Stimulated activated CD8-positive, alpha-beta memory T cell treated with anti-CD3 and anti-CD28 coated beads, Interleukin-7, amount 100 ng/mL, for 4 hours (primary cell): ENCODE results near the gene PTGER2.

Experiments
- DNase-seq, 2 donors: peaks; one replicate each; pipeline ENCODE4 v3.0.0-alpha.2; 2020; ENCODE audit warnings: low read depth in 2 of 2

The PTGER2 gene

GRCh38 chr14:52313903-52314594 lies at the start of gene PTGER2:
PTGER2 (plus strand) TSS chr14:52314312; CDS start chr14:52314549, 237 bp downstream.
- DNase-seq, result peak; percentile 67 to 85

- no peak for DNase-seq
These were observed 48.9 kb upstream of the PTGER2 start for GRCh38 chr14:52265253-52265652.

GRCh38 chr14:52266179-52266578 lies 47.9 kb upstream of the PTGER2 start:
- DNase-seq, result no peak

GRCh38 chr14:52266782-52267181 lies 47.3 kb upstream of the PTGER2 start:
- DNase-seq, result no peak

- DNase-seq, result peak in 1 of 2 donors; percentile 56
These were observed 46.4 kb upstream of the PTGER2 start, which contains the start of gene PTGDR for GRCh38 chr14:52267501-52268278. PTGDR (plus strand) TSS chr14:52267698; CDS start chr14:52267815, 117 bp downstream.

- DNase-seq, result peak in 1 of 2 donors; percentile 4
These were observed 45.6 kb upstream of the PTGER2 start for GRCh38 chr14:52268279-52269061.

- no peak for DNase-seq
These were observed 45.0 kb upstream of the PTGER2 start for GRCh38 chr14:52269100-52269499.

GRCh38 chr14:52269982-52270381 lies 44.1 kb upstream of the PTGER2 start:
- DNase-seq, result no peak

- no peak for DNase-seq
These were observed 42.6 kb upstream of the PTGER2 start for GRCh38 chr14:52271538-52271937.

GRCh38 chr14:52272375-52272774 lies 41.7 kb upstream of the PTGER2 start:
- no peak for DNase-seq

- DNase-seq, result no peak
These were observed 38.7 kb upstream of the PTGER2 start for GRCh38 chr14:52275372-52275771.

- DNase-seq, result no peak
These were observed 36.6 kb upstream of the PTGER2 start for GRCh38 chr14:52277552-52277951.

- DNase-seq, result no peak
These were observed 34.7 kb upstream of the PTGER2 start for GRCh38 chr14:52279408-52279807.

- DNase-seq, result no peak
These were observed 31.0 kb upstream of the PTGER2 start for GRCh38 chr14:52283099-52283498.

GRCh38 chr14:52286661-52287649 lies 27.2 kb upstream of the PTGER2 start:
- DNase-seq, result no peak

- DNase-seq, result no peak
These were observed 17.7 kb upstream of the PTGER2 start for GRCh38 chr14:52296378-52296777.

GRCh38 chr14:52298795-52299194 lies 15.3 kb upstream of the PTGER2 start:
- no peak for DNase-seq

- DNase-seq, result no peak
These were observed 14.3 kb upstream of the PTGER2 start for GRCh38 chr14:52299692-52300278.

- DNase-seq, result no peak
These were observed 10.9 kb upstream of the PTGER2 start for GRCh38 chr14:52303236-52303635.

GRCh38 chr14:52304248-52304904 lies 9.7 kb upstream of the PTGER2 start:
- DNase-seq, result no peak
